CD4-positive, alpha-beta T cell treated with Interleukin-2 at 100 ng/mL for 4 hours (primary cell): ENCODE data around the gene KRT38.
"Not testable (repeated sequence)": the region's sequence is repeated elsewhere in the genome, so short reads cannot be mapped to it uniquely, and the experiment has no call there.

Experiments used
- DNase-seq: peaks from one replicate; pipeline ENCODE4 v3.0.0-alpha.2; 2020; ENCODE audit warnings: low spot score

KRT38 gene

DNA sequence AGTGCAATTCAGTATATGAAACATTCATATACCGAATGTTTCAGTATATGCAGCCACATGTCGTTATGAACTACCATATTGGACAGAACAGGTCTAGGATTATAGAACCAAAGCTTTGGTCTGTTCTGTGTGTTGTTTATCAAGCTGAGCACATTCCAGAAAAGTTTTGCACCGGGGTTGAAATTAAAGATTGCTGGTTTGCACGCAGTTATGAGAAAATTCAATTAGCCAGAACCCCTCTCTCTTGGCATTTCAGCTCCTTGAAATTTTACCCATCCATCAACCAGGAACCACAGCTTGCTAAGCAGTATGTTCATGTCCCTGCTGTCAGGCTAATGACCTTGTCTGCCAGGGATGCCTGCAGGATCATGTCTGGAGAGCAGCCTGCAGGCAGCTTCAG lies 16.9 kb upstream of the KRT38 start:
- DNase-seq = no peak

DNA sequence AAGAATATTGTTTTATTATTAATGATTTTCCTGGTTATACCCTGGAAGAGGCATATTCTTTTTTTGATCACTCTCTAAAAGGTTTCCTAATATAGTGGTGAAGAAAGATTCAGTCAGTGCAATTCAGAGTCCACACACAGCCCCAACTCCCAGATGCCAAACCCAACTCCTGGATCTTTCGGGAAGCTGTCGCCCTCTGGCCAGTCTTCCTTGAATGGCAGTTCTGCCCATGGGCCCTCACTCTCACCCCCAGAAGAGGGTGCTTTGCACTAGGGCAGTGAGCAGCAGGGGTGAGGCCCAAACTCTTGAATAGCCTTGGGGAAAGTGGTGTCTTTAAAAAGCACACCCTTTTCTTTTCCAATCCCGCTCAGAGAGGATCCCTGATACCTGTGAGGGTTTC lies 15.4 kb upstream of the KRT38 start:
- DNase-seq = no peak

DNA sequence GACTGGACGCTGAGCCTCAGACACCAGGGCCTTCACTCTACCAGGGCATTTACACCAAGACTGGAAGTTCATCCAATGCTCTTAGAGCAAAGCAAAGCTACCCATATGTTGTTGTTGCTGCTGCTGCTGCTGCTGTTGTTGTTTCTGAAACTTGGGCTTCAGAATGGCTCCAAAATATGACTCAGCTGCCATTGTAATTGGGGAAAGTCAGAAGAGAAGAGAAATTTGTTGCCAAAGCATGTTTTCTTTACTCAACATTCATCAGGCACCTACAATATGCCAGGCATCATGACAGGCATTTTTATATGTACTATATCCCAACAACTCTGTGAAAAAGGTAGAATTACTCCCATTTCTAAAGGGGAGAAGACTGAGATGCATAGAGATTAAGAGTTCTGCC lies 14.5 kb upstream of the KRT38 start:
- DNase-seq = no peak

DNA sequence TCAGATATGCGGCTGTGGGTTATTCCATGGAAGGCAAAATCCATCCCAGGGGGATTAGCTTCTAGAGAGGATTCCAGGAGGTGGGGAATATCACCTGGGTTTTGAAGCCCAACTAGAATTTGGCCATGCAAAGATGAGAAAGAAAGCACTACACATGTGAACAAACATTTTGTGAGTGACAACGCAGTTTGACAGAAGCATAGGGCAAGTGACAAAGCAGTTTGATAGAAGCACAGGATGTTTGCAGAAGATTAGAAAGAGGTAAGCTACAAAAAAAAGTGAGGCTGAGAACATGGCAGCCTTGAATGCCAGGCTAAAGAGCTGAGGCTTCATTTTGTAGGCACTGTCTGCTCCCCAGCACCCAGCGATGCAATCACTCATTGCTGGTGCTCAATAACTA lies 12.3 kb upstream of the KRT38 start:
- no peak for DNase-seq

DNA sequence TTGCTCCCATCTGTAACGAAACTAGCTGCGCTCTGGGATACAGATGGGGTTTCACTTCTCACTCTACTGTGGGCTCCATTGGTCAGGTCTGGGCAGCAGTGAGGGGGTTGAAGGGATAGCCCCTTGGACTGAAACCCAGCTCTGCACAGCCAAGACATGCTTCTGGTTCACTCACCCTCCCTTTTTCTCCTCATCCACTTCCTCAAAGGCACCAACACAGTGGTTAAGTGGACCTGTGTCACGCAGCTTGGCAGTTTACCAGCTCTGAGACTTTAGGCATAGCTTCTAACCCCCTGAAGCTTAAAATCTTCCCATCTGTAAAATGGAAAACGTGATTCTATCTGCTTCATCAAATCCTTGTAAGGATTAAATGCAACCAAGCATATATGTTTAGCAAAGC lies 11.5 kb upstream of the KRT38 start:
- DNase-seq = no peak

DNA sequence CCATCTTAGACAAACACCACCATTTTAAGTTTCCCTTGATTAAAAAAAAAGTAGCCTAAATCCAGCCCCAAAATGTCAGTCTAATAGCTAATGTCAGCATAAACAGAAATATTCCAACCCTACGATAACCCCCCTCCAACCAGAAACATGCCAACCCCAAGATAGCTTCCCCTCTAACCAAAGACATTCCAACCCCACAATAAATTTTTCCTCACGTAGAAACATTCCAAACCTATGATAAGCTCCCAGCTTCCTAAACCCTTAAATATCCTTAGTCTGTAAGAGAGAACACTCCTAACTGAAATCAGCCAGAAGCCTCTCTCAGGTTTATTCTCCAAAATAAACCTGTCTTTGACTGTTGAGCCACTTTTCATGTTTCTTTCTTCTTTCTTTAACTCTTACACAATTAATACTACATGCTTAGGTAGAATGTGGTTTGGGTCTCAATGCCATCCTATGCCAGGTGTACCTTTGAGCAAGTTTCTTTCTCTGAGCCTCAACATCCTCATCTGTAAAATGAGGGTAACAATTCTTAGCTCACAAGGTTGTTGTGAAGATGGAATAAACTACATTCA lies 10.5 kb upstream of the KRT38 start:
- DNase-seq = no peak

DNA sequence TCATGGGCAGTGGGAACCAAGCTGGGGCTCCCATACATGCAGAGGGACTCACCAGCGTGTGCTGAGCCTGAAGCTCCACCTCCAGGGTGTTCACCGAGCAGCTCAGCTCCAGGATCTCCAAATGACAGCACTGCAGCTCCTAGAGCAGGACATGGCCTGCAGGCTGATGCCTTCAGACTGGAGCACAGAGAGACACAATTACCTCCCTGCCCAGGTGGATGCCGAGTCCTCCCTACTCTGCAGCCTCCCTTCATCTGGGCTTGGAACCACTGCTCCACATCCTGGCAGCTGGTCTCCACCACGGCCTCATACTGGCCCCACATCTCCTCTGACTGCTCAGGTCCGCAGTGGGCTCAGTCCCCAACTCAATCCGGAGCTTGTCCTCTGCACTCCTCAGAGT lies 8.2 kb upstream of the KRT38 start:
- no peak for DNase-seq

DNA sequence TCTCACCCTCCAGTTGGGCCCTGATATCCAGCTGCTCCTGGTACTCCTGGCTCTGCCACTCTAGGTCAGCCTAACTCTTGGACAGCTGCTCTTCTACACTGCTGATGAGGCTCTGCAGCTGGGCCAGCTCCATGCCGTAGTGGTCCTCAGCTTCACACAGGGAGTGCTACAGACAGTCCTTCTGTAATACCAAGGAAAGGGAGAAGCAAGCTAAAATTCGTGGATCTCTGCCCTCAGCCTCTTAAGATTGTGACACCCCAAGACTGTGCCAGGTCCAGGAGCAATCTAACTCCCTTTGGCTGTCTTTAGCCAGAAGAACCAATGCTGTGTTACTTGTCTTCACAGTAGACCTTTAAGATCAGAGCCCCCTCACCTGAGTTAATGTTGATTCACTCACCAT lies 7.7 kb upstream of the KRT38 start:
- no peak for DNase-seq

DNA sequence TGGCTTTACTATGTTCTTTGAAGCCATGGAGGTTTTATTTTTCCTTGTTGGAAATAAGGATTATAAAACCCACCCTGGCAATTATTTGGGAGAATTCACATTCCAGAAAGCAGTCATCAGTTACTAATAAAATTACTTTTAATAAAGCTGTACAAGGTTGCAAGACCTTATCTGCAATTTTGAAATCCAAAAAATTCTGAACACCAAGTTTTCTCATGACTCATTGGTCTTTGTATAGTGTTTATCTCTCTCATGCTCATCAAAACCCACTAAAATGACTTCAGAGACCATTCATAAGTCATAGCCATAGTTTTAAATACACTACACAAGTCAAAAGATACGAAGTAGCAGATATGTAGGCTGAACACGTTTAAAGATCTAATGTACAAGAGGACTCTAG lies 6.0 kb upstream of the KRT38 start:
- no peak for DNase-seq

DNA sequence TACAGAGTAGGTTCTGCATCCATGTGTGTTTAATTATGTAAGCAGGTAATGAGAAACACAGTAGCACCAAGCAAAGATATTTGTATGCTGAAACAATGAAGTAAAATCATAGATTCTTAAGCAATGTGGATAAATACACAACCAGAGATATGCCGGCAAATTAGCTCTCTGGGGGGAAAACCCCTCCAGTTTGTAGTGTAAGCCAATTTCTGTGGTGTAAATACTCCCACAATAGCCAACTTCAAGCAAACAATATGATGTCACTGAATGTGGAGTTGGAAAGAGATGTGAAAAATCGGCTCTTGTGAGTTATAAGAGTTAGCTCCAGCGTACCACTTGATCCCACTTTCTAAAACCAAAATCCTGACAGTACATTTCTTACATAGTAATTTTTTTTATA lies 3.9 kb upstream of the KRT38 start:
- DNase-seq = no peak

DNA sequence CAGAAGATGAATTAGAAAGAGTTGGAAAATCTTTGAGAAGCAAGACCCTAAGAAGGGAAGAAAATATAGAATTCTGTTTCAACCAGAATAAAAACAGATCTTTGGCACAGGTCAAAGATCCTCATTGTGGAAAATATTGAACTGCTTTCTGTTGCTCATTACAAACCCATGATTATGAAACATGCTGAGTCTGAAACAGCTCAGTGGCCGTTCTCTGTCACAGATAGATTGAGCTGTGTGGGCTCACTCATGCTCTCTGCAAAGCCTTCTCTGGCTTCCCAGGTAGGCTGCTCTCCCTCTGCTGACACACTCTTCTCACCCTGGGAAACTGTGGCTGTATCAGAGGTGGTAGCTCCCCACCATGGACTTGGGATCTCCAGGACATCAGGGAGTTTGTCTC lies 3.4 kb upstream of the KRT38 start:
- no peak for DNase-seq

DNA sequence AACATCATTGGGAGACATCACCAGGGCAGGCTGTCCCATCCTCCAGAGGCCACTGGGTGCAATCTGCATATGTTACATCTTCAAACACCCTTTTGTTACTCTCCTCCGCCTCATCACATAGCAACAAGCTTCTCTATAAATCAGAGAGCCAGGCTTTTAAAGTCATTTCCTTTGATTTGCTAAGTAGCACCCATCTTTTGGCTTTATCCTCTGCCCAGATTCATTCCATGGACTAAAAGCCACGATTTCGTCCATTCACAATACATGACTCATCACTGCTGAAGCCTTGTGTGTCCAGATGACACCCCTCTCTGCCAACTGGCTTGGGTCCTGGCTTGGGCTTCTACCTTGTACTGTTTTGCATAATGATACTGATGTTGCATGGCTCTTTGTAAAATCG lies 2.0 kb upstream of the KRT38 start:
- DNase-seq = no peak

DNA sequence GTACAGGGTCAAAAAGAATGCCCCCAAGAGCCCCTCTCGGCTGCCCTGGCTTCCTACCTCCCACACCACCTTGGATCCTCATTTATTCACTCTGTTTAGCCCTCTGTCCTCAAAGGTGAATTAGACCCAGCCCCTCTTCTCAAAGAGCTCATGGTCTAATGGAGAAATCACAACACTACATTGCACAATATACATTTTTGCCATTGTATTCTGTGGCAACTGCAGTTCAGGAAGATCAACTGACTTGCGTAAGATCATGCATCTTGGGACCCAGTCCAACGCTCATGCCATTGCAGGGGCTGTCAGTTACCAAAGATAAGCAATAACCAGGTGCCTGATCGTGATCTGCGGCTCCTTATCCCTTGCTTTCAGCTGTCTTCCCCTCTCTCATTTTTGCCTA lies 1.4 kb downstream of the KRT38 start:
- DNase-seq = no peak

DNA sequence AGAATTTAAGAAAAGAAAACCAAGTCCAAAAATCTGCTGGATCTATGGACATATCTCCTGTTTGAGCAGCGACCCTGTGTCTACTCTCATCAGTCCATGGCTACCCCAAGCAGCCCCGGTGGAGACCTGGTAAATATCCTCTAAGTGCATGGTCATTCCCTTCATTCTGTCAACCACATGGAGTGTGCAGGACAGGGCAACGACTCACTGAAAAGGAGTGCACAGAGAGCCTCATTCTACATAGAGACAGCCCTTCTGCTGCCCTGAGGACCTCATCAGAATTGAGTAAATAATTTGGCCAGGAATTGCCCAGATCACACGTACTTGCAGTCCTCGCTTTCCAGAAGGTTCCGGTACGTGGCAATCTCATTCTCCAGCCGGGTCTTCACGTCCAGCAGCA lies 3.0 kb downstream of the KRT38 start:
- DNase-seq = no peak

DNA sequence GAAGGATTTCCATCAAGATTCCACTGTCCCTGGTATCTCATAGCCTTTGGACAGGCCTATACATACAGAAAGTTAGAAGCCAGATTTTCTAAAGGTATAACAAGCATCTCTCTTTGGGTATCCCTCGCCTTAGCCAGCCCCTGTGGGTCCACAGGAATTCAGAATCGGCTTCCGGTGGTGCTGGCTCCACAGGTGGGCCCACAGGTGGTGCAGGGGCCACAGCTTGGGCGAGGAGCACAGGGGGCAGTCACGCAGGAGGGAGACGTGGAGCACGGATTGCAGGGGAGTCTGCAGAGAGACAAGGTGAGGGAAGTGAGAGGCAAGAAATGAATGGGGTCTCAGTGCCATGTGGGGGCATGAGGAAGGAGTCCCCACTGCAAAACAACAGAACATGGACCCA lies 3.5 kb downstream of the KRT38 start:
- no peak for DNase-seq

DNA sequence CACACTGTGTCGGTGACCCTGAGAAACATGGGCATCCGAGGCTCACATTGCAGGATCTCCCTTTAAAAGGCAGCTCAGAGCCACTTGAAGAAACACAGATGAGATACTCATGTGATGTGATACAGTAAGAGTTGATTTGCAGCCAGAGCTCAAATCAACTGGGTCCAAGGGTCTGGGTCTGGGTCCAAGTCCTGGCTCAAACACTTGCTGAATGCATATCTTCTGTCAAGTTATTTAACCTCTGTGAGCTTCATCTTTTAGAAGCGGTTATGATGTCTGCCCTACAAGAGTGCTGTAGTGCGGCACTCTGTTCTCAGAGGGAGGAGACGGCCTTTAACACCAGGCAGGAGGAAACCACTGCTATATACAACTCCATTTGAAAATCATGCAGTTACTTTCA lies 6.4 kb downstream of the KRT38 start:
- DNase-seq = no peak

DNA sequence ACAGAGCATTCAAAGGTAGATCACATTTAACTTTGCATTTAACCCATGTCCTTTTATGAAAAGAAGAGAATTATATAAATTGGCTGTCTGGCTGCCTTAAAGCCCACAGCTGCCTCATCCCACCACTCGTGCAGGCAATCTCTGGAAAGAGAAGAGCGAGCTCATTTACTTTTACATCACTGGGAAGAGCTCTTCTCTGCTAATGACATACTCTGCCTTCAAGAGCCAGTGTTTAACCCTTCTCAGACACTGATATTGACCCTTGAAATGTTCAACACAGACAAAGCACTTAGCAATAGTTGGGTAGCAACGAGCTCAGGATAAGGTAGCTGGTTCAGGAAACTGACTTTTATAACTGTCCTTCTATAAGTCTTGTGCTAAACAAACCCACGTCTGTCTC lies 6.8 kb downstream of the KRT38 start:
- no peak for DNase-seq

DNA sequence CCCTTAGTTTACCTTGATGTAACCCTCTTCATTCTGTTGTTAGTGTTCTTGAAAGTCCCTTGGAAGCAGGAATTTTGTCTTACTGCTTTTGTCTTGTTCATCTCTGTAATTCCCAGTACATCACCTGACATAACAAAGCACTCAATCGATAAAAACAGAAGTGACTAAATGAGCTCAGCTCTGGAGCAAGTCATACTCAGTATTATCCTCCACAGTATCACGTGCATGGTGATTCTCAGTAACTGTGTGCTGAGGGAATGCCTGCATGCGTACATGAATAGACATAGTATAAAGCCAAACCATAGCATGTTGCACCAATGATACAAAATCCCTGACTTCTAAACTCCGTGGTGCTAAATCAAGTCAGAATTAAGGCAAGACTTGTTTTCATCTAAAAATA lies 7.2 kb downstream of the KRT38 start:
- DNase-seq = no peak

DNA sequence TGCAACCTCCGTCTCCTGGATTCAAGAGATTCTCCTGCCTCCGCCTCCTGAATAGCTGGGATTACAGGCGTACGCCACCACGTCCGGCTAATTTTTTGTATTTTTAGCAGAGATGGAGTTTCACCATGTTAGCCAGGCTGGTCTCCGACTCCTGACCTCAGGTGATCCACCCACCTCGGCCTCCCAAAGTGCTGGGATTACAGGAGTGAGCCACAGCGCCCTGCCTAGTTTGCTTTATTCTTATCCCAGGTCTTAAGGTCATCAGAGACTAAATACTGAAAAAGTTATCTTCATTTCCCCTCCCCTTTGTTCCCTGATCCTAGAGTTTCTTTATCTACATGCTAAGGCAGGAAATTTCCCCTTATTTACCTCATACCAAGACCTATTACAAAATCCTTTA lies 10.4 kb downstream of the KRT38 start:
- DNase-seq = not testable (repeated sequence)

DNA sequence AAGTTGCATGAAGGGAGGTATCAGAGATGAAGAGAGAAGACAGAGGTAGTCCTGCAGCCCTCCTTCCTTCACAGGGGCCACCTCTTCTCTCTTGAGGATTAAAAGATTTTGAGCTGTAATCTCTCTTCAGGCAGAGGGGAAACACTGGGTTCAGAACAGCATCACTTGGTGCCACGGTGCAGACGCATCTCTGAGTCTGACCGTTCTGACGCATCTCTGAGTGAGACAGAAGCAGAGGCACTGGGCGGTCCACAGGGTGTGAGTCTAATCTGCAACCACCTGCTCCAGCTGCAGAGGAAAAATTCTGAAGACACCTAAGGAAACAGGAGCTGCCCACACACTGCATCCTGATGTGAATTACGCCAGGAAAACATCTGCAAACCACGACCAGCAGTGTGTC lies 11.1 kb downstream of the KRT38 start:
- no peak for DNase-seq

DNA sequence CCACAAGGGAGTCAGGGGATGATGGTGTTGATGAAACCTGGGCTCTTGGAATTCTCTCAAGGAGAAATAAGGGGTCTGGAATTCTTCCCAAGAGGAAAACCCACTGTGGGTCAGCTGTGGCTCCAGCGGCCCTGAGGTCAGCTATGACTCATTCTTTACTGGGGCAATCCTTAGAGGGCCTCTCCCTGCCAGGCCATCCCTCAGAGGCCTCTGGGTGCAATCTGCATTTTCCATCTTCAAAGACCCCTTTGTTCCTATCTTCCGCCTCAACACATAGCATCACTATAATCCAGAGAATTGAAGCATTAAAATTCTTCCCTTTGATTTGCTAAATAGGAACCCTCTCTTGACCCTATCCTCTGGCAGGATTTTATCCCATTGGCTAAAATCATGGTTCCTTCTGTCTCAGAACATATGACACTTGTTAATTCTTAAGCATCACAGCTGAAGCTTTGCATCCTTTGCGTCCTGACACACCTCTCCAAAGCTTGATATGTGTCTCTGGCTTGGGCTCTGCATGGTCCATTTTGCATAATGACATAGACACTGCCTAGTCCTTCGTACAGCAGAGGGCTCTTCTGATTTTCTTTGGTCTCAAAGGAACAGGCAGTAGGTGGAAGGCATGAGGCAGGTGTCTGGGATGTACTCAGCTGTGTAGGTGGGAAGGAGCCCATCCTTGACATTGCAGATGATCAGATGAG lies 12.0 kb downstream of the KRT38 start:
- no peak for DNase-seq

DNA sequence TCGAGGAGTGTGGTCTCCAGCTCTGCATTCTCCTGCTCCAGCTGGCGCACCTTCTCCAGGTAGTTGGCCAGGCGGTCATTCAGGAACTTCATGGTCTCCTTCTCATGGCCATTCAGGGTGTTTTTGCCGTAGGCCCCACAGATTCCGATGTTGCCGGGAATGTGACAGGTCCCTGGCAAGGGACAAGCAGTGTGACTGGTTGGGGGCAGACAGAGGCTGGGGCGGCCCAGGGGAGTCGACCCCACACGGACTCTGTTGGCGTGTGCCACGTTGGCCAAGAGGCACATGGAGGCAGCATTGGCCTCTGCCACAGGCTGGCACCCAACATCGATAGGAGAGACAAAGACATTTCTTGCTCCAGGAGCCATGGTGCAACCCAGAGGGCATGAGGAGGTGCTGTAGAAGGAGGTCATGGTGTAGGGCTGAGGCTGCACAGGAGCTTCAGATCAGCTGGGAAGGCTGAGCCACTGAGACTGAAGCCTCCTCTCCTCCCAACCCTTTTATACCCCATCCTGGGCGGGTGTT lies 16.6 kb downstream of the KRT38 start, which contains the start of gene KRT37:
KRT37 (minus strand) TSS at position 475 of the 525 bp plus-strand sequence; CDS start at position 413, 62 bp downstream.
- DNase-seq = no peak

DNA sequence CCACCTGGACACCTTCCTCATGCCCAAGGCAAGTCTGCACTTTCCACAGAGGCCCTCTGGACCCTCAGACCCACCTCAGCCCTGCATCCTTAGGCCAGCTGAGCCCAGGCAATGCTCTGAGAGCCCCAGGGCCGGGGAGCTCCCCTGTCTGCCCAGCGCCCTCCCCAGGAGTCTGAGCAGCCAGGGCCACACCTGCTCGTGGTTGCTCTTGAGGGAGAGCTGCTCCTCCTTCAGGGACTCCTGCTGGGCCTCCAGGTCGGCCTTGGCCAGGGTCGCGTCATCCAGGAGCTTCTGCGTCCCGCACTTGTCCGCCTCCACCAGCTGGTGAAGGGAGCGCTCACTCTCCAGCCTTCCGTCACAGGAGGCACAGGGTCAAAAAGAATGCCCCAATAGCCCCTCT lies 18.2 kb downstream of the KRT38 start:
- DNase-seq = not testable (repeated sequence)

DNA sequence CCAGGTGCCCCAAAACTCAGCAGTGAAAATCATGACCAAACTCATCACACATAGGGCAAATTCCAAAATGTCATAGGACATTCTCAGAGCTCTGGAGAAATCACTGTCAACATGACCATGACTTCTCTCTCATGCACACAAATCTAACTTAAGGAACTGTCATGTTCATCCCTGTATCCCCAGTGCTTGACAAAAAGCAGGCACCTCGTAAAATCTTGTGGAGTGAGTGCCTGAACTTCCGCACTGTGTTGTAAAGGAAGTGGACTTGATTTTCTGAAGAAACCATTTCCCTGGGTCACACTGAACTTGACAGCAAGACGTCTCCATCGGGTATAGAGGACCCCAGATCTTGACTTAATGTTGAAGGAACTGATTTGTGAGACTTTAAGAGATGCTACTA lies 19.2 kb downstream of the KRT38 start:
- DNase-seq = no peak
